ENCODE results near the gene PNLIP.

The PNLIP gene

DNA sequence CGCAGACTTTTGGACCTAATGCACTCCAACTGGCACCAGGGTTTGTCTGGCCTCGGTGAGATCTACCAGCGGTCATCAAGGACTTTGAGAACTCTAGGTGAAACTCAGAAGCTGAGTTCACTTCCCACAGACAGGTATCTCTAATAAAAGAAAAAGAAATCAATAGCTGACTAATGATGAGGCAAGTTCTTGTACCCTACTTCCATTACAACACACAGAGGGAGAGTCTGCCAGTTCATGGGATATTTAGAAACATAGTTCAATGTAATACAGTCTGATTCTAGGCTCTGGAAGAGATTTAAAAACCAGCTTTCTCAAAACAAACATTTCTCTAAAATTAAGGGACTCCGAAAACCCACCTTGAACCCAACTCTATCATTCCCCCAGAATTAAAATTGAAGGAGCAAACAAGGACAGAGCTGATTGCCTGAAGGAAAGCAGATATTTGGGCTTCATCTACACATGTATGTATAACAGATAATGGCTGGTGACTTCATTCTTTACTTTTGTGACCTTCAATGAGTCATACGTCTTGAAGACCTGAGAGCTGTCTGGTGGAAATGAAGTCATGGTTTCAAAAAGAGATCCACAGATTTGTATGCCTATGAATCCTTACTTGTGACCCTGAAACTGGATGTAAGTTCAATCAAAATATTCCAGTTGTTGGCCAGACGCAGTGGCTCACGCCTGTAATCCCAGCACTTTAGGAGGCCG, 42.3 kb downstream of the PNLIP start:
- Histone ChIP-seq H3K9ac (ENCODE audit: low read length) (no peak overlapping the region), H3K27me3 (ENCODE audit: control insufficient read depth in 1 of 2, insufficient read depth in 2 of 2, low read length in 2 of 2) (no peaks in the 10 kb centered on the region), H3K4me3 (ENCODE audit: low read depth in 1 of 2, low read length in 2 of 2) (no peak overlapping the region), H3K9me3 (ENCODE audit: low read length) (no peaks in the 10 kb centered on the region), H3K4me1 (ENCODE audit: insufficient read depth, low read length) (no peaks in the 10 kb centered on the region), H3K27ac (ENCODE audit: low read depth, low read length) (no peak overlapping the region), H3K36me3 (ENCODE audit: insufficient read depth, low read length) (no peaks in the 10 kb centered on the region)

- H3K27me3 ChIP-seq (ENCODE audit: control insufficient read depth in 1 of 2, insufficient read depth in 2 of 2, low read length in 2 of 2) = no peaks in the 10 kb centered on the region
- H3K9me3 ChIP-seq (ENCODE audit: low read length) = no peaks in the 10 kb centered on the region
- no peaks in the 10 kb centered on the region for H3K36me3 ChIP-seq (ENCODE audit: insufficient read depth, low read length)
- H3K4me1 ChIP-seq (ENCODE audit: insufficient read depth, low read length) = no peaks in the 10 kb centered on the region
- H3K4me3 ChIP-seq (ENCODE audit: low read depth in 1 of 2, low read length in 2 of 2) = no peak overlapping the region
- H3K9ac ChIP-seq (ENCODE audit: low read length) = no peak overlapping the region
- H3K27ac ChIP-seq (ENCODE audit: low read depth, low read length) = no peak overlapping the region
Measured at GRCh38 chr10:116588995-116589394, 43.3 kb downstream of the PNLIP start.

- Histone ChIP-seq H3K4me3 (ENCODE audit: low read depth in 1 of 2, low read length in 2 of 2) (no peak overlapping the region), H3K36me3 (ENCODE audit: insufficient read depth, low read length) (no peaks in the 10 kb centered on the region), H3K27ac (ENCODE audit: low read depth, low read length) (no peak overlapping the region), H3K9ac (ENCODE audit: low read length) (no peak overlapping the region), H3K4me1 (ENCODE audit: insufficient read depth, low read length) (no peaks in the 10 kb centered on the region), H3K27me3 (ENCODE audit: control insufficient read depth in 1 of 2, insufficient read depth in 2 of 2, low read length in 2 of 2) (no peaks in the 10 kb centered on the region), H3K9me3 (ENCODE audit: low read length) (no peaks in the 10 kb centered on the region)
Measured at GRCh38 chr10:116589926-116590325, 44.2 kb downstream of the PNLIP start.

GRCh38 chr10:116590590-116591444, 45.1 kb downstream of the PNLIP start, which contains the start of gene PNLIPRP1:
Gene PNLIPRP1 (plus strand): TSS chr10:116590959. CDS start chr10:116591130, 171 bp downstream.
- Histone ChIP-seq H3K27ac (ENCODE audit: low read depth, low read length) (no peak within 1 kb of the TSS), H3K36me3 (ENCODE audit: insufficient read depth, low read length) (no peaks in the 10 kb centered on the region), H3K9me3 (ENCODE audit: low read length) (no peaks in the 10 kb centered on the region), H3K4me3 (ENCODE audit: low read depth in 1 of 2, low read length in 2 of 2) (no peak within 1 kb of the TSS), H3K27me3 (ENCODE audit: control insufficient read depth in 1 of 2, insufficient read depth in 2 of 2, low read length in 2 of 2) (no peaks in the 10 kb centered on the region), H3K9ac (ENCODE audit: low read length) (no peak within 1 kb of the TSS), H3K4me1 (ENCODE audit: insufficient read depth, low read length) (no peaks in the 10 kb centered on the region)

GRCh38 chr10:116593139-116593740, 47.5 kb downstream of the PNLIP start:
- H3K9ac ChIP-seq (ENCODE audit: low read length) = no peak overlapping the region
- H3K27ac ChIP-seq (ENCODE audit: low read depth, low read length) = no peak overlapping the region
- H3K9me3 ChIP-seq (ENCODE audit: low read length) = no peaks in the 10 kb centered on the region
- H3K4me3 ChIP-seq (ENCODE audit: low read depth in 1 of 2, low read length in 2 of 2) = no peak overlapping the region
- no peaks in the 10 kb centered on the region for H3K4me1 ChIP-seq (ENCODE audit: insufficient read depth, low read length)
- no peaks in the 10 kb centered on the region for H3K36me3 ChIP-seq (ENCODE audit: insufficient read depth, low read length)
- H3K27me3 ChIP-seq (ENCODE audit: control insufficient read depth in 1 of 2, insufficient read depth in 2 of 2, low read length in 2 of 2) = no peaks in the 10 kb centered on the region

GRCh38 chr10:116594525-116595035, 48.8 kb downstream of the PNLIP start:
- Histone ChIP-seq H3K36me3 (ENCODE audit: insufficient read depth, low read length) (no peaks in the 10 kb centered on the region), H3K9me3 (ENCODE audit: low read length) (no peaks in the 10 kb centered on the region), H3K4me1 (ENCODE audit: insufficient read depth, low read length) (no peaks in the 10 kb centered on the region), H3K27me3 (ENCODE audit: control insufficient read depth in 1 of 2, insufficient read depth in 2 of 2, low read length in 2 of 2) (no peaks in the 10 kb centered on the region), H3K27ac (ENCODE audit: low read depth, low read length) (no peak overlapping the region), H3K9ac (ENCODE audit: low read length) (no peak overlapping the region), H3K4me3 (ENCODE audit: low read depth in 1 of 2, low read length in 2 of 2) (no peak overlapping the region)

- H3K4me1 ChIP-seq (ENCODE audit: insufficient read depth, low read length) = no peaks in the 10 kb centered on the region
- no peaks in the 10 kb centered on the region for H3K9me3 ChIP-seq (ENCODE audit: low read length)
- H3K36me3 ChIP-seq (ENCODE audit: insufficient read depth, low read length) = no peaks in the 10 kb centered on the region
- H3K27me3 ChIP-seq (ENCODE audit: control insufficient read depth in 1 of 2, insufficient read depth in 2 of 2, low read length in 2 of 2) = no peaks in the 10 kb centered on the region
- H3K27ac ChIP-seq (ENCODE audit: low read depth, low read length) = no peak overlapping the region
- no peak overlapping the region for H3K9ac ChIP-seq (ENCODE audit: low read length)
- H3K4me3 ChIP-seq (ENCODE audit: low read depth in 1 of 2, low read length in 2 of 2) = no peak overlapping the region
Measured at GRCh38 chr10:116596062-116596461, 50.3 kb downstream of the PNLIP start.

DNA sequence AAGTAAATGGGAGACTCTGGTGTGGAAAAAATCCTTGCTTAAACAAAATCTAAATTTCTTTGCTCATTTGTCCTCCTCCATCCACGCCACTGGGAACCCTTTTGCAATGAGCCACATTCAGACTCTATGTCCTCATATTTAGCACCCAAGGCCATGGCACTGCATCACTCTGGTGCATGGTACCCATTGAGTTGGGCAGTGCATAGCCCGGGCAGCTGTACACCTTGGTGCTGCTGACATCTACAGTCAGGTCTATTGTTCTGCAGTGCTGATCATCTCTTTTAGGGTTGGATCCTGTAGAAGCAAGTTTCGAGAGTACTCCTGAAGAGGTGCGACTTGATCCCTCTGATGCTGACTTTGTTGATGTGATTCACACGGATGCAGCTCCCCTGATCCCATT, 51.8 kb downstream of the PNLIP start:
- H3K9me3 ChIP-seq (ENCODE audit: low read length) = no peaks in the 10 kb centered on the region
- H3K27ac ChIP-seq (ENCODE audit: low read depth, low read length) = no peak overlapping the region
- H3K4me1 ChIP-seq (ENCODE audit: insufficient read depth, low read length) = no peaks in the 10 kb centered on the region
- H3K36me3 ChIP-seq (ENCODE audit: insufficient read depth, low read length) = no peaks in the 10 kb centered on the region
- H3K9ac ChIP-seq (ENCODE audit: low read length) = no peak overlapping the region
- H3K4me3 ChIP-seq (ENCODE audit: low read depth in 1 of 2, low read length in 2 of 2) = no peak overlapping the region
- H3K27me3 ChIP-seq (ENCODE audit: control insufficient read depth in 1 of 2, insufficient read depth in 2 of 2, low read length in 2 of 2) = no peaks in the 10 kb centered on the region

DNA sequence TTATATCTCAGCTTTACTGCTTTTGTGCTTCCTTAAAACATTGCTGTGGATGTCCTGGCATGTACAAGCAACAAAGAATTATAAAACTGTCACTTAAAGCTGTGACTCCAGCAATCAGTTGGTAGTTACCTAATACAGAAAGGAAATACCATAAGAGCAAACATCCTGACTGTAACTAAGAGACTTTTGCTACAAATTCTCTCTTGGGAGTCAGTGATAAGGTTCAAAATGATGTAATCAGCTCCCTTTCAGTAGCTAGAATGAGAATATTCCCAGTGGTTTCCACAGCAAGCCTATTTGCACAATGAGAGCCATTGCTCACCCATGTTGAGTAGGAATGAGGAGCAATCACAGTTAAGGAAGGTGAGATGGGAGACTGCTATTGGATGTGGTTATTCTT, 52.6 kb downstream of the PNLIP start:
- Histone ChIP-seq H3K27ac (ENCODE audit: low read depth, low read length) (no peak overlapping the region), H3K4me3 (ENCODE audit: low read depth in 1 of 2, low read length in 2 of 2) (no peak overlapping the region), H3K9me3 (ENCODE audit: low read length) (no peaks in the 10 kb centered on the region), H3K36me3 (ENCODE audit: insufficient read depth, low read length) (no peaks in the 10 kb centered on the region), H3K4me1 (ENCODE audit: insufficient read depth, low read length) (no peaks in the 10 kb centered on the region), H3K27me3 (ENCODE audit: control insufficient read depth in 1 of 2, insufficient read depth in 2 of 2, low read length in 2 of 2) (no peaks in the 10 kb centered on the region), H3K9ac (ENCODE audit: low read length) (no peak overlapping the region)

GRCh38 chr10:116599991-116600390, 54.3 kb downstream of the PNLIP start:
- Histone ChIP-seq H3K4me3 (ENCODE audit: low read depth in 1 of 2, low read length in 2 of 2) (no peak overlapping the region), H3K27ac (ENCODE audit: low read depth, low read length) (no peak overlapping the region), H3K36me3 (ENCODE audit: insufficient read depth, low read length) (no peaks in the 10 kb centered on the region), H3K9ac (ENCODE audit: low read length) (no peak overlapping the region), H3K27me3 (ENCODE audit: control insufficient read depth in 1 of 2, insufficient read depth in 2 of 2, low read length in 2 of 2) (no peaks in the 10 kb centered on the region), H3K9me3 (ENCODE audit: low read length) (no peaks in the 10 kb centered on the region), H3K4me1 (ENCODE audit: insufficient read depth, low read length) (no peaks in the 10 kb centered on the region)

DNA sequence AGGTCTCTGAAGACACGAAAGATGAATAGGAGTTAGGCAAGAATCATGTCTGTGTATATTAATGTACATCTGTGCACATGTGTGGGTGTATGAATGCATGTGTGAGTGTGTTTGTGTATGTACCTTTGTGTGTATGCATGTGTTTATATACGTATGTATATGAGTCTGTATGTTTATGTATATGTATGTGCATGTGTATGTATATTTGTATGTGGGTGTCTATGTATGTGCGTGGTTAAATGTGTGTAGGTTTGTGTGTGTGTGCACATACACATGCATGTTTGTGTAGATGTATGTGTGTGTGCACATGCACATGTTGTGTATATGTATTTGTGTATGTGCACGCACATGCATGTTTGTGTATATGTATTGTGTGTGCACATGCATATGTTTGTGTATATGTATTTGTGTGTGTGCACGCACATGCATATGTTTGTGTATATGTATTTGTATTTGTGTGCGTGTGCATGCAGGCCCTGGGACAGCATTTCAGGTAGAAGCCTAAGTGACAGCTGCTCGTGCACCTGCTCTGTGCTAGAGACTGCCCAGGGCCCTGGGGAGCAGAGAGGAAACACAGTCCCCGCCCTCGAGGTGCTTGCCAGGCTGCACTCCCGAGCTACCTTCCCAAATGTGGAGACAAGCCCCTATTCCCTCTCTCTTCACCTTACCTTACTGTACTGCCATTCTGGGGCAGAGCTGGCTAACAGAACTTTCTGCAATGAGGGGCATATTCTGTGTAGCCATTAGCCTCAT, 57.1 kb downstream of the PNLIP start:
- no peak overlapping the region for H3K4me3 ChIP-seq (ENCODE audit: low read depth in 1 of 2, low read length in 2 of 2)
- no peaks in the 10 kb centered on the region for H3K4me1 ChIP-seq (ENCODE audit: insufficient read depth, low read length)
- H3K9ac ChIP-seq (ENCODE audit: low read length) = no peak overlapping the region
- H3K36me3 ChIP-seq (ENCODE audit: insufficient read depth, low read length) = no peaks in the 10 kb centered on the region
- no peaks in the 10 kb centered on the region for H3K9me3 ChIP-seq (ENCODE audit: low read length)
- no peak overlapping the region for H3K27ac ChIP-seq (ENCODE audit: low read depth, low read length)
- no peaks in the 10 kb centered on the region for H3K27me3 ChIP-seq (ENCODE audit: control insufficient read depth in 1 of 2, insufficient read depth in 2 of 2, low read length in 2 of 2)
